H7 (cell line): ENCODE results near the gene CTSC. TPM values are rescaled to one million over a fixed set of nuclear protein-coding genes. Genes with fewer than 3 reads are reported as not detected.

Source experiments
- DNase-seq: peaks from one replicate; pipeline ENCODE4 v3.0.0; 2012
- H3K27me3 ChIP-seq: 2 replicates; pipeline ENCODE4 v1.6.0; 2011; ENCODE audit warnings: mild to moderate bottlenecking, low read length; ENCODE audit not compliant: control insufficient read depth, insufficient read depth
- H3K36me3 ChIP-seq: replicated peaks from 2 replicates; pipeline ENCODE4 v1.5.1; 2011; ENCODE audit warnings: low read length; ENCODE audit not compliant: control insufficient read depth, insufficient read depth
- H3K4me3 ChIP-seq: 2 replicates; pipeline ENCODE4 v1.5.1; 2011; ENCODE audit warnings: low read depth, mild to moderate bottlenecking, control low read depth, low read length, moderate library complexity; ENCODE audit not compliant: insufficient read depth
- total RNA-seq: library from RNA; depleted of rRNA; stranded (reverse); fragments of >200 nt; shearing (Covaris generic); gene quantifications from 2 replicates; pipeline ENCODE4 v1.2.3, GENCODE V29; 2014; rRNA removed

Gene CTSC
- total RNA-seq = 326 and 329 TPM in 2 replicates

DNA sequence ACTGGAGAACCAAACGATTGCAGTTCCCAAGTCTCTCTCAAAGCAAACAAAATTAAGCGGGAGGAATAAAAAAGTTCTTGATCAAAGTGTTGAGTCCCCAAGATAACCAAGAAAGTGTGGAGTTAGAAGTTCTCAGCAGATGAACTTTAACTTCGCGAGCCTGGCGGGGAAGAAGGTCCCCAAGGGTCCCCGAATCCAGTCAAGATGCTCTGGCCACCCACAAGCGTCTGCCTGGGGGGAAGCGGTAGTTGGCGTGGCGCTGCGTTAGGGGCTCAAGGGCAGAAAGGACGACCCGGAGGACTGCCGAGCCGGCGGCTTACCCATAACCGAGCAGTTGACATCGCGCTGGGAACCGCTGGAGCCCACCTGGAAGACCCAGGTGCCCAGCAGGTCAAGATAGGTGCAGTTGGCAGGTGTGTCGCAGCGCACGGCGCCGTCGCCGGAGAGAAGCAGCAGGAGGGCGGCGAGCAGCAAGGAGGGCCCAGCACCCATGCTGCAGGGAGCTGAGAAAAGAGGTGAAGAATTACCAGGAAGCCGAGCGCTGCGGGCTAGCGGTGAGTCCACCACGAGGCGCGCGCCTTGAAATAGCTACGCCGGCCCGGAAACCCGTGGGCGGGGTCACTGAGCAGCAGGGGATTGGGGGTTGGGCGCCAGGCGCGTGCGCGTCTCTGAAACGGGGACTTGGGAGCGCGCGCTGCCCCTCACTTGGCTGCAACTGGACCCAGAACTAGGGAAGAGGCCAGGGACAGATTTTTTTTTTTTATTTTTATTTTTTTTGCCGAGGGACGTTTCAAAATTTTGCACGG is at the start of gene CTSC:
CTSC (minus strand) TSS at position 556 of the 806 bp plus-strand sequence; CDS start at position 492, 64 bp downstream.
- Histone ChIP-seq H3K36me3 (peaks cover 8% of the 10 kb centered on the region), H3K27me3 (no peaks in the 10 kb centered on the region), H3K4me3 (peak within 1 kb of the TSS; percentile 93)
- peak; percentile 86 for DNase-seq

DNA sequence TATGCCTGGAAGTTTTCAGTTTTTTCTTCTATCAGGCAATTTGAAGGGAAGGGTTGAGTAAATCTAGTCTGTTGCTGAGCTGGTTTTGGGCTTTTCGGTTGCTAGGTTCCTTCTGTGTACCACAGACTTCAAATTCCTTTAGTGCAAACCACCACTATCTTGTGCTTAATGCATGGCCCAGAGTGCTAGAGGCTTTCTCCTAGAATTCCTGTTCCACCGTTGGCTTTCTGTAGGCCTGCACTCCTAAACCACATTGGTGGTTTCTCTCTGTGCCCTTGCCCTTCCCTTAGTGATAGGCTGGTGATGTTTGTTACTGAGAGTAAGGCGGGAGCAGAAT is 47.1 kb upstream of the CTSC start:
- H3K36me3 ChIP-seq = no peaks in the 10 kb centered on the region
- no peaks in the 10 kb centered on the region for H3K27me3 ChIP-seq
- no peak for DNase-seq
- H3K4me3 ChIP-seq = no peak overlapping the region

DNA sequence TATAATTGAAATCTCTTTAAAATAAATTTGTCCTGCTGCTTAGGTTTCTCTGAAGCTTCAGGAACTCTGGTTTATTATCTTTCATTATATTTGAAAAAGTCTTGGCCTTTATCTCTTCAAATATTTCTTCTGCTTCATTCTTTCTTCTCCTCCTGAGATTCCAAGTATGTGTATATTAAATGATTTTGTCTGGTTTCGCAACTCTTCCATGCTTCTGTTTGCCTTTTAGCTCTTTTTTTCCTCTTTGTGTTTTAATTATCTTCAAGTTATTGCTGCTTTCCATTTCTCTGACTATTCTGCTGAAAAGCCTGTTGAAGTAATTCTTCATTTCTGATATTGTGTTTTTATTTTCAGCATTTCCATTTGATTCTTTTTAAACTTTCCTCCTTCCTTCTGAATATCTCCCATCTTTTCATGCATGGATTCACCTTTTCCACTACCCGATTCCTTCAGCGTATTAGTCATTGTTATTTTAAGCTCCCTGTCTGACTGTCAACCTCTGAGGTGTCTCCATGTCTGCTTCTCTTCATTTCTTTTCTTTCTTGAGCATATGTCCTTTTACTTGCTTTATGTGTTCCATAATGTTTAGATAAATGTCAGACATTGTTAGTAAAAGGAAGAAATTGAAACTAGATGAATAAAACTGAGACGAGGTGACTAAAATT is 46.6 kb upstream of the CTSC start:
- Histone ChIP-seq H3K27me3 (no peaks in the 10 kb centered on the region), H3K36me3 (no peaks in the 10 kb centered on the region)
- DNase-seq = no peak

GRCh38 chr11:88383447-88383846 is 45.9 kb upstream of the CTSC start:
- H3K36me3 ChIP-seq = no peaks in the 10 kb centered on the region
- no peak overlapping the region for H3K4me3 ChIP-seq
- no peaks in the 10 kb centered on the region for H3K27me3 ChIP-seq
- DNase-seq = no peak

More for the DNA sequence above, 46.6 kb upstream of the CTSC start:
- no peak overlapping the region for H3K4me3 ChIP-seq

DNA sequence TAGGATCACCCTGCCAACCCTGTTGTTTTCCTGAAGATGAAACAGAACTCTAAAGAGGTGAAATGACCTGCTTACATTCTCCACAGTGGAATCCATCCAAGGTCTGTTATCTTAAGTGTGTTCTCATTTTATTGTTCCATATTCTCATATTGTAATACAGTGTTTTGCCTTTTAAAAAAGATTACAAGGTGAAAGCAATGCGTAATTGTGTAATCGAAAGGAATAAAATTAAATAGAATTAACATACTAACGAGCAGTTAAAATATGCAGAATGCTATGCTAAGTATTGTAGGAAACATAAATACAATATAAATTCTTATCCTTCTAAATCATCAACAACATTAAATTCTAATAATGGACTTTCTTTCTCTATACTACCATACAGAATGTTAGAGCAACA is 41.6 kb upstream of the CTSC start:
- no peaks in the 10 kb centered on the region for H3K27me3 ChIP-seq
- no peak overlapping the region for H3K4me3 ChIP-seq
- no peaks in the 10 kb centered on the region for H3K36me3 ChIP-seq
- no peak for DNase-seq

- Histone ChIP-seq H3K4me3 (no peak overlapping the region), H3K27me3 (no peaks in the 10 kb centered on the region), H3K36me3 (no peaks in the 10 kb centered on the region)
- no peak for DNase-seq
These were observed 41.0 kb upstream of the CTSC start for GRCh38 chr11:88378422-88379066.

DNA sequence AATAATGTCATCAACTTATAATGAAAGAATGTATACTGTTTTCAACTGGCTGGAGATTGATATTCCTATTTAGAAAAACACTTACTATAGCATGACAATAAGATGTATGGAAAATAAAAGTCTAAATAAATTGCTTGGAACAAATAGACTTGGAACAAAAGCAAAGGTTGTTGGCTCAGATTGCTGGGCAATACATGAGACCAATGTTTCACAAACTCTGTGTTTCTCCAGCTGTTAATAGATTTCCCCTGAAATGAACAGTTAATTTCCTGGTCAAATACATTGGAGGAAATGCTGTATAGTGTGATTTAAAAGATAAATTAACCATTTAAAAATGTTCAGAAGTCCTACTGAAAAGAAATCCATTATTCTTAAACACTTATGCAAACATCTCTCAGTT is 40.1 kb upstream of the CTSC start:
- no peaks in the 10 kb centered on the region for H3K27me3 ChIP-seq
- DNase-seq = no peak
- no peaks in the 10 kb centered on the region for H3K36me3 ChIP-seq
- H3K4me3 ChIP-seq = no peak overlapping the region

GRCh38 chr11:88377144-88377543 is 39.6 kb upstream of the CTSC start:
- H3K36me3 ChIP-seq = no peaks in the 10 kb centered on the region
- H3K27me3 ChIP-seq = no peaks in the 10 kb centered on the region
- no peak overlapping the region for H3K4me3 ChIP-seq
- no peak for DNase-seq

DNA sequence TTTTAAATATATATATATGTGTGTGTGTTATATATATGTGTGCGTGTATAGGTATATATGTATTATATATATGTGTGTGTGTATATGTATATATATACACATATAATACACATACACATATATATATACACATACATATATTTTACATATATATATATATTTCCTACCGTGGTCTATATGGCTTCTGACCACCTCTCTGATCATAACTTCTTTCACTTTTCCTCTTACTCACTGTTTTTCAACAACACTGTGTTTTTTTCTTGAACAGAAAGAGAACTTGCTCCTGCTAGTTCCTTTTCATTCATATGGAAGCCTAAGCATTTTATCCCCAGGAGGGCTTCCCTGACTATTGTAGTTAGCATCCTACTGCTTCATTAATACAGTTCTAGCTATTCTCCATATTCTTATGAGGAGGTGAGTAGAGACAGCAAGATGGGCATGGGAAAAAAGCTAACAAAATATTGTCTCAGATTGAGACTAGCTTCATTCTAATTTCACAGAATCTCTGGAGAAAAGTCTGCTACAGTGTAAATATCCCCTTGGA is 38.5 kb upstream of the CTSC start:
- no peak for DNase-seq
- Histone ChIP-seq H3K27me3 (no peaks in the 10 kb centered on the region), H3K36me3 (no peaks in the 10 kb centered on the region), H3K4me3 (no peak overlapping the region)

DNA sequence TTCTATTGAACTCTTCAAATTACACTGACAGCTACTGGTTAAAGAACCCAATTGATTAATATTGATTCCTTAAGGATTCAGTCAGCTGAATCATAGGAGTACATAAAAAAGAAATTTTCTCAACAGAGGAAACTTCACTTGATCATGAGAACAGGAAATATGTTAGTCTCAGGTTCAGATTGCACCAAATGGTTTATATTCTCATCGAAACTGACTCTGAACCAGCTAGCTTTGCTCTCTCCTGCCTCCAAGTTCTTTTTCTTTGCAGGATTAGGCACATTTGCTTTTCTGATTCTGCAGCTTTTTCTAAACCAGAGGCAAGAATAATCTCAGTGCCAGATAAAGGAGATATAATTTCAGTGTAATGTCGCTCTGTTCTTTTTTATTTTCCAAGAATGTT is 33.2 kb upstream of the CTSC start:
- H3K27me3 ChIP-seq = no peaks in the 10 kb centered on the region
- no peak overlapping the region for H3K4me3 ChIP-seq
- H3K36me3 ChIP-seq = no peaks in the 10 kb centered on the region
- no peak for DNase-seq

- no peak for DNase-seq
- Histone ChIP-seq H3K4me3 (no peak overlapping the region), H3K27me3 (no peaks in the 10 kb centered on the region), H3K36me3 (no peaks in the 10 kb centered on the region)
These were observed 29.8 kb upstream of the CTSC start for GRCh38 chr11:88367310-88367709.

- no peak for DNase-seq
- no peaks in the 10 kb centered on the region for H3K27me3 ChIP-seq
- H3K4me3 ChIP-seq = no peak overlapping the region
- no peaks in the 10 kb centered on the region for H3K36me3 ChIP-seq
These were observed 26.1 kb upstream of the CTSC start for GRCh38 chr11:88363648-88364065.

- no peak for DNase-seq
- Histone ChIP-seq H3K36me3 (no peaks in the 10 kb centered on the region), H3K27me3 (no peaks in the 10 kb centered on the region), H3K4me3 (no peak overlapping the region)
These were observed 25.5 kb upstream of the CTSC start for GRCh38 chr11:88363004-88363403.

DNA sequence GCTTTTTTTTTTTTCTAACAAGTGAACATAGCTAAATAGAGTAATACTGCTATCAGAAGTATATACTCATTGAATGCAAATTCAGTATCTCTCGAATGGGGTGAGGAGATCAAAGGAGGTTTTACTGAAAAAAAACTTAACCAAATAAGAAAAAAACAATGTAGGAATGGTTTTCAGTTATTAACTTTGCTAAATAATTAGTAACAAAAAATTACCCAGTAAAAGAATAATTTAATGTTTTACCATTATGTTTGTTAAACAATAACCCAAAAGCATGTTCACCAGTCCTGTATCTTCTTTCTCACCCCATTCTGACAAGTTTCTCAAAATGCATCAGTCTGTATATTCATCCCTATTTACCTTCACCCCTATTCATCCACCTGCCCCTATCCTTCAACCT is 22.6 kb upstream of the CTSC start:
- no peaks in the 10 kb centered on the region for H3K36me3 ChIP-seq
- no peak for DNase-seq
- no peaks in the 10 kb centered on the region for H3K27me3 ChIP-seq
- no peak overlapping the region for H3K4me3 ChIP-seq

DNA sequence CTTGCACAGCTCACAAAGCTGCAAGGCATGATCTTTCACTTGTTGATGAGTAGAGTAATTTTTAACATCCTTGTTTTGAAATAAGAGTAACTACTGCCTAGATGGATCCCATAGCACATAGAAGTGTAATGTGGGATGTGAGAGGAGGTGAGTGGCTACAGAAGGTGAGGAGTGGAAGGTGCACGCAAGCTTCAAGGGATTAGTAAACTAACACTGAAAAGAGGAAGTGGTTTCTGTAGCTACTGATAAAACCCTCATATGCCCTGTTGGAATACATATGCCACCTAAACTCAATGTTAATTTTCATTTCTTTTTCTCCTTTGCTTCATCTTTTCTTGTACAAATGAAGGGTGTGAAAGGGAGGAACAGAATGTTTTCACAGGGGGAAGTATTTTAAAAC is 22.0 kb upstream of the CTSC start:
- Histone ChIP-seq H3K4me3 (no peak overlapping the region), H3K27me3 (no peaks in the 10 kb centered on the region), H3K36me3 (no peaks in the 10 kb centered on the region)
- no peak for DNase-seq
